ENCODE measurements around the gene TBX18. TPM values are rescaled to one million over a fixed set of nuclear protein-coding genes. Genes with fewer than 3 reads are reported as not detected.

TBX18 gene
- total RNA-seq, 2 experiments from 2014 or later, result not detected

GRCh38 chr6:84772428-84773132 lies 8.2 kb upstream of the TBX18 start:
- Mint-ChIP-seq H3K27me3 (peaks cover 68% of the 10 kb centered on the region), H3K36me3 (ENCODE audit: low read depth) (no peaks in the 10 kb centered on the region), H3K4me3 (no peak overlapping the region), H3K4me1 (ENCODE audit: low read depth) (no peaks in the 10 kb centered on the region), H3K27ac (no peak overlapping the region), H3K9me3 (no peaks in the 10 kb centered on the region)
- CTCF ChIA-PET, result no interaction called here
- no peak for ATAC-seq
- POLR2A ChIA-PET, result no interaction called here
- no peak for DNase-seq
- TF ChIP-seq CTCF (IDR thresholded peaks at IDR 0.05), result no peak
- intact Hi-C loops (cut with micrococcal nuclease), result no loop called here

GRCh38 chr6:84771756-84772356 lies 7.5 kb upstream of the TBX18 start:
- Mint-ChIP-seq H3K36me3 (ENCODE audit: low read depth) (no peaks in the 10 kb centered on the region), H3K27me3 (peaks cover 73% of the 10 kb centered on the region), H3K9me3 (peaks cover 2% of the 10 kb centered on the region), H3K4me1 (ENCODE audit: low read depth) (no peaks in the 10 kb centered on the region), H3K27ac (no peak overlapping the region), H3K4me3 (no peak overlapping the region)
- ATAC-seq (no peak), DNase-seq (no peak)
- ChIA-PET POLR2A (no interaction called here), CTCF (no interaction called here)
- intact Hi-C loops (cut with micrococcal nuclease), result no loop called here
- no peak for TF ChIP-seq CTCF (IDR thresholded peaks at IDR 0.05)

- H3K27ac Mint-ChIP-seq, result no peak overlapping the region
- peaks cover 2% of the 10 kb centered on the region for H3K9me3 Mint-ChIP-seq
- peaks cover 73% of the 10 kb centered on the region for H3K27me3 Mint-ChIP-seq
- no peaks in the 10 kb centered on the region for H3K4me1 Mint-ChIP-seq (ENCODE audit: low read depth)
- no peak for DNase-seq
- POLR2A ChIA-PET, result no interaction called here
- H3K4me3 Mint-ChIP-seq, result no peak overlapping the region
- TF ChIP-seq CTCF (IDR thresholded peaks at IDR 0.05), result no peak
- ATAC-seq, result no peak
- CTCF ChIA-PET, result no interaction called here
- H3K36me3 Mint-ChIP-seq (ENCODE audit: low read depth), result no peaks in the 10 kb centered on the region
- intact Hi-C loops (cut with micrococcal nuclease), result no loop called here
These were observed 6.8 kb upstream of the TBX18 start for GRCh38 chr6:84771125-84771755.

- Mint-ChIP-seq H3K36me3 (ENCODE audit: low read depth) (no peaks in the 10 kb centered on the region), H3K27ac (no peak overlapping the region), H3K4me1 (ENCODE audit: low read depth) (no peaks in the 10 kb centered on the region), H3K9me3 (peaks cover 2% of the 10 kb centered on the region), H3K4me3 (no peak overlapping the region), H3K27me3 (peaks cover 73% of the 10 kb centered on the region)
- no peak for TF ChIP-seq CTCF (IDR thresholded peaks at IDR 0.05)
- ChIA-PET CTCF (no interaction called here), POLR2A (no interaction called here)
- DNase-seq (no peak), ATAC-seq (no peak)
- intact Hi-C loops (cut with micrococcal nuclease), result no loop called here
These were observed 6.1 kb upstream of the TBX18 start for GRCh38 chr6:84770521-84770920.

- no peak for TF ChIP-seq CTCF (IDR thresholded peaks at IDR 0.05)
- peaks cover 4% of the 10 kb centered on the region for H3K4me1 Mint-ChIP-seq (ENCODE audit: low read depth)
- no peak for ATAC-seq
- POLR2A ChIA-PET, result no interaction called here
- H3K4me3 Mint-ChIP-seq, result no peak overlapping the region
- H3K27ac Mint-ChIP-seq, result no peak overlapping the region
- peaks cover 2% of the 10 kb centered on the region for H3K36me3 Mint-ChIP-seq (ENCODE audit: low read depth)
- intact Hi-C loops (cut with micrococcal nuclease), result loop anchor here (10.0 kb wide), 1 partner anchor 915 kb away; the partner anchor contains the start of genes CYB5R4 and RIPPLY2
- H3K27me3 Mint-ChIP-seq, result peaks cover 75% of the 10 kb centered on the region
- DNase-seq, result no peak
- H3K9me3 Mint-ChIP-seq, result peaks cover 2% of the 10 kb centered on the region
- CTCF ChIA-PET, result no interaction called here
These were observed 4.9 kb upstream of the TBX18 start for GRCh38 chr6:84769306-84769705.
